ENCODE measurements around the gene CDX2.

Gene CDX2

DNA sequence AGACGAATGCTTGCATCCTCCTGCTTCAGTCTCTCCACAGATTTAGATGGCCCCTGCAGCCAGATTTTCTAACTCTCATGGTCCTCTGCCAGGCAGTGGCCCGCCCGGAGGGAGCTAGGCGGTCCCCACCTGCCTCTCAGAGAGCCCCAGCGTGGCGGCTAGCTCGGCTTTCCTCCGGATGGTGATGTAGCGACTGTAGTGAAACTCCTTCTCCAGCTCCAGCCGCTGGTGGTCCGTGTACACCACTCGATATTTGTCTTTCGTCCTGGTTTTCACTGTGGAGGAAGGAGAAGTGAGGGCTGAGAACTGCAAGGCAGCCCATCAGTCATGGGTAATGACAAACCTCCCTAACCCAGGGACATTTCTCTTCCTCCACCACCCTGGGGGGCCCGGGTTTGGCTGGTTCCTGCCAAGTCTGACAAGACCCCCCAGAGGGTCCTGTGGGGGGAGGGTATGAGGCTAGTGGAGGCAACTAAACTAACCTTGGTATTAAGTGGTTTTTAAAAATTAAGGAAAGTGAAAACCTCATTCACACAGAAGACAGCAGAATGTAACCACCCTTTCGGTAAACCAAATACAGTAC is 4.3 kb downstream of the CDX2 start:
- TF ChIP-seq POLR2AphosphoS5 (IDR thresholded peaks at IDR 0.05; ENCODE audit: low read depth, low read length) (no peak), SIN3A (IDR thresholded peaks at IDR 0.05; ENCODE audit: borderline replicate concordance, insufficient read depth, low read length) (no peak), FOXP2 (optimal IDR thresholded peaks at IDR 0.05; ENCODE audit: borderline replicate concordance, extremely low read depth, extremely low read length, insufficient read depth) (no peak), TAF1 (IDR thresholded peaks at IDR 0.05; ENCODE audit: borderline replicate concordance, insufficient read depth, low read length) (no peak)
- TF ChIP-seq, protein P1, sequence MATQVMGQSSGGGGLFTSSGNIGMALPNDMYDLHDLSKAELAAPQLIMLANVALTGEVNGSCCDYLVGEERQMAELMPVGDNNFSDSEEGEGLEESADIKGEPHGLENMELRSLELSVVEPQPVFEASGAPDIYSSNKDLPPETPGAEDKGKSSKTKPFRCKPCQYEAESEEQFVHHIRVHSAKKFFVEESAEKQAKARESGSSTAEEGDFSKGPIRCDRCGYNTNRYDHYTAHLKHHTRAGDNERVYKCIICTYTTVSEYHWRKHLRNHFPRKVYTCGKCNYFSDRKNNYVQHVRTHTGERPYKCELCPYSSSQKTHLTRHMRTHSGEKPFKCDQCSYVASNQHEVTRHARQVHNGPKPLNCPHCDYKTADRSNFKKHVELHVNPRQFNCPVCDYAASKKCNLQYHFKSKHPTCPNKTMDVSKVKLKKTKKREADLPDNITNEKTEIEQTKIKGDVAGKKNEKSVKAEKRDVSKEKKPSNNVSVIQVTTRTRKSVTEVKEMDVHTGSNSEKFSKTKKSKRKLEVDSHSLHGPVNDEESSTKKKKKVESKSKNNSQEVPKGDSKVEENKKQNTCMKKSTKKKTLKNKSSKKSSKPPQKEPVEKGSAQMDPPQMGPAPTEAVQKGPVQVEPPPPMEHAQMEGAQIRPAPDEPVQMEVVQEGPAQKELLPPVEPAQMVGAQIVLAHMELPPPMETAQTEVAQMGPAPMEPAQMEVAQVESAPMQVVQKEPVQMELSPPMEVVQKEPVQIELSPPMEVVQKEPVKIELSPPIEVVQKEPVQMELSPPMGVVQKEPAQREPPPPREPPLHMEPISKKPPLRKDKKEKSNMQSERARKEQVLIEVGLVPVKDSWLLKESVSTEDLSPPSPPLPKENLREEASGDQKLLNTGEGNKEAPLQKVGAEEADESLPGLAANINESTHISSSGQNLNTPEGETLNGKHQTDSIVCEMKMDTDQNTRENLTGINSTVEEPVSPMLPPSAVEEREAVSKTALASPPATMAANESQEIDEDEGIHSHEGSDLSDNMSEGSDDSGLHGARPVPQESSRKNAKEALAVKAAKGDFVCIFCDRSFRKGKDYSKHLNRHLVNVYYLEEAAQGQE (IDR thresholded peaks at IDR 0.05; ENCODE audit: insufficient read depth in 1 of 2, low read depth in 2 of 2, low read length in 2 of 2): no peak

DNA sequence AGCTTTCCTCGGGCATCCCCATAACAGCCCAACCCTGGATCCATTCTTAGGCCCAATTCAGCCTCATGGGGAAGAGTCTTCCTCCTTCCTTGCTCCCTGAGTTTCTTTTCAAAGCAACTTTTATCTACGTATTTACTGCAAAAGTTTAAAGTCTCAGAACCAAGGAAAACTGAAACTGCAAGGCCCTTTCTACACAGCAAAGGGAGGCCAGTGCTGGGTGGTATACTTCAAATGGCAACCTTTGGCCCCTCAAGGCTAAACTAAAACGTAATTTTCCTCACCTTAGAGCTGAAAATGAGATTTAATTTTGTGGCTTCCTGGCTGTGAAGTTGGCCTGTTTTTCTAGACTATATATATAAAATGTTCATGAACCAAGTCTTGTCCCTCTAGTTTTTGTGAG is 5.6 kb downstream of the CDX2 start:
- TF ChIP-seq TAF1 (IDR thresholded peaks at IDR 0.05; ENCODE audit: borderline replicate concordance, insufficient read depth, low read length) (no peak), SIN3A (IDR thresholded peaks at IDR 0.05; ENCODE audit: borderline replicate concordance, insufficient read depth, low read length) (no peak), FOXP2 (optimal IDR thresholded peaks at IDR 0.05; ENCODE audit: borderline replicate concordance, extremely low read depth, extremely low read length, insufficient read depth) (no peak), POLR2AphosphoS5 (IDR thresholded peaks at IDR 0.05; ENCODE audit: low read depth, low read length) (no peak)
- TF ChIP-seq, protein P1 (IDR thresholded peaks at IDR 0.05; ENCODE audit: insufficient read depth in 1 of 2, low read depth in 2 of 2, low read length in 2 of 2): no peak

DNA sequence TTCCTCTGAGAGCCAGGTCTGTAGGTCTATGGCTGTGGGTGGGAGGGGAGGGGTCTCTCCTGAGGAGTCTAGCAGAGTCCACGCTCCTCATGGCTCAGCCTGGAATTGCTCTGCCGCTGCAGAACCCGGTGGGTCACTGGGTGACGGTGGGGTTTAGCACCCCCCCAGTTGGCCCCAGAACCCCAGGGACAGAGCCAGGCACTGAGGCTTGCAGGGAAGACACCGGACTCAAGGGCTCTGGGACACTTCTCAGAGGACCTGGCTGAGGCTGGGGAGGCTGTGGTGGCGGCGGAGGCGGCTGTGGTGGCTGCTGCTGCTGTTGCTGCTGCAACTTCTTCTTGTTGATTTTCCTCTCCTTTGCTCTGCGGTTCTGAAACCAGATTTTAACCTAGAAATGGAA is 6.1 kb downstream of the CDX2 start:
- TF ChIP-seq TAF1 (IDR thresholded peaks at IDR 0.05; ENCODE audit: borderline replicate concordance, insufficient read depth, low read length): no peak
- TF ChIP-seq SIN3A (IDR thresholded peaks at IDR 0.05; ENCODE audit: borderline replicate concordance, insufficient read depth, low read length): no peak
- TF ChIP-seq POLR2AphosphoS5 (IDR thresholded peaks at IDR 0.05; ENCODE audit: low read depth, low read length): no peak
- TF ChIP-seq, protein P1 (IDR thresholded peaks at IDR 0.05; ENCODE audit: insufficient read depth in 1 of 2, low read depth in 2 of 2, low read length in 2 of 2): no peak
- TF ChIP-seq FOXP2 (optimal IDR thresholded peaks at IDR 0.05; ENCODE audit: borderline replicate concordance, extremely low read depth, extremely low read length, insufficient read depth): no peak

DNA sequence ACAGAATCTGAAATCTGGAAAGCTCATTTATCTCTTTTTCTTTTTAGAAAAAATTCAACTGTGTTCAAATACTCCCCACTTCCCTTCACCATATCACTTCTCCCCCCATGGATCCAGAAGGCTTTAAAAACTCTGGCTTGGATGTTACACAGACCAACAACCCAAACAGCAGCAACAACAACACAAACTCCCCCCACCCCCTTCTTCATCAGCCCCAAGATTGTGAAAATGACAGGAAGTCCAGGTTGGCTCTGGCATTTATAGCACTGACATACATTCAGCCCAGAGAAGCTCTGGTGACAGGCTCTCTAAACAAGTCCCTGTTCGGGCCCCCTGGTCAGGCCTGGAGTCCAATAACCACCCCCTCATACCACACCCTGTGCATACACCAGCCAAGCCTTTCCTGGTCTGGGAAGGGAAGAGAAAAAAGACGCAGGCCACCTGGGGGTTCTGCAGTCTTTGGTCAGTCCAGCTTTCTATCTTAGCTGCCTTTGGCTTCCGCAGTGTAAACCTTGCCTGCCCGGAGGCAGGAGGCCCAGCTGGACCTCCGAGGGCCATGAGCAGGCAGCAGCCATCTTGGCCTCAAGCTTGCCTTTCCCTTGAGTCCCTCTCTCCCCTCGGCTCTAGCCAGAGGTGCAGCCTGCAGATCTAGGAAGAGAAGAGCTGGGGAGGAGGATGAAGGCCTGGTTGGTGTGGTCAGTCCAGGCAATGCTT is 6.8 kb downstream of the CDX2 start:
- TF ChIP-seq POLR2AphosphoS5 (IDR thresholded peaks at IDR 0.05; ENCODE audit: low read depth, low read length) (no peak), TAF1 (IDR thresholded peaks at IDR 0.05; ENCODE audit: borderline replicate concordance, insufficient read depth, low read length) (no peak), FOXP2 (optimal IDR thresholded peaks at IDR 0.05; ENCODE audit: borderline replicate concordance, extremely low read depth, extremely low read length, insufficient read depth) (no peak), SIN3A (IDR thresholded peaks at IDR 0.05; ENCODE audit: borderline replicate concordance, insufficient read depth, low read length) (no peak)
- TF ChIP-seq, protein P1 (IDR thresholded peaks at IDR 0.05; ENCODE audit: insufficient read depth in 1 of 2, low read depth in 2 of 2, low read length in 2 of 2): no peak

All from PFSK-1 (cell line).